AG09319 (cell line): ENCODE data around the gene MAPKAP1.

Source experiments
- DNase-seq: peaks from one replicate; pipeline ENCODE4 v3.0.0-alpha.2; 2010; ENCODE audit warnings: low read depth; ENCODE audit errors: extremely low read depth
- TF ChIP-seq, protein P1 (sequence below): IDR thresholded peaks from 2 replicates; pipeline ENCODE4 v1.5.1; 2011; ENCODE audit warnings: low read depth, mild to moderate bottlenecking, inconsistent platforms, low read length, moderate library complexity

The MAPKAP1 gene

GRCh38 chr9:125642311-125642710, 64.7 kb downstream of the MAPKAP1 start:
- TF ChIP-seq, protein P1, sequence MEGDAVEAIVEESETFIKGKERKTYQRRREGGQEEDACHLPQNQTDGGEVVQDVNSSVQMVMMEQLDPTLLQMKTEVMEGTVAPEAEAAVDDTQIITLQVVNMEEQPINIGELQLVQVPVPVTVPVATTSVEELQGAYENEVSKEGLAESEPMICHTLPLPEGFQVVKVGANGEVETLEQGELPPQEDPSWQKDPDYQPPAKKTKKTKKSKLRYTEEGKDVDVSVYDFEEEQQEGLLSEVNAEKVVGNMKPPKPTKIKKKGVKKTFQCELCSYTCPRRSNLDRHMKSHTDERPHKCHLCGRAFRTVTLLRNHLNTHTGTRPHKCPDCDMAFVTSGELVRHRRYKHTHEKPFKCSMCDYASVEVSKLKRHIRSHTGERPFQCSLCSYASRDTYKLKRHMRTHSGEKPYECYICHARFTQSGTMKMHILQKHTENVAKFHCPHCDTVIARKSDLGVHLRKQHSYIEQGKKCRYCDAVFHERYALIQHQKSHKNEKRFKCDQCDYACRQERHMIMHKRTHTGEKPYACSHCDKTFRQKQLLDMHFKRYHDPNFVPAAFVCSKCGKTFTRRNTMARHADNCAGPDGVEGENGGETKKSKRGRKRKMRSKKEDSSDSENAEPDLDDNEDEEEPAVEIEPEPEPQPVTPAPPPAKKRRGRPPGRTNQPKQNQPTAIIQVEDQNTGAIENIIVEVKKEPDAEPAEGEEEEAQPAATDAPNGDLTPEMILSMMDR = no peak
- DNase-seq = no peak

DNA sequence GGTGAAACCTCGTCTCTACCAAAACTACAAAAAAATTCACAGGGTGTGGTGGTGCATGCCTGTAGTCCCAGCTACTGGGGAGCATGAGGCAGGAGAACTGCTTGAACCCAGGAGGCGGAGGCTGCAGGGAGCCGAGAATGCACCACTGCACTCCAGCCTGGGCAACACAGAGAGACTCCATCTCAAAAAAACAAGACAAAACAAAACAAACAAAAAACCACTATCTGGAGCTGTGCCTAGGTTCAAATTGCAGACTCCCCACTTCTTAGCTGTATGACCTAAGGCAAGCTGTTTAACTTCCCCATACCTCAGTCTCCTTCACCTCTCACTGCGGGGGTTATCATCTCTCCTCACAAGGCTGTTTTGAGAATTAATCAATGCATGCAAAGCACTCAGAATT, 68.0 kb downstream of the MAPKAP1 start:
- no peak for DNase-seq
- TF ChIP-seq, protein P1 = no peak

DNA sequence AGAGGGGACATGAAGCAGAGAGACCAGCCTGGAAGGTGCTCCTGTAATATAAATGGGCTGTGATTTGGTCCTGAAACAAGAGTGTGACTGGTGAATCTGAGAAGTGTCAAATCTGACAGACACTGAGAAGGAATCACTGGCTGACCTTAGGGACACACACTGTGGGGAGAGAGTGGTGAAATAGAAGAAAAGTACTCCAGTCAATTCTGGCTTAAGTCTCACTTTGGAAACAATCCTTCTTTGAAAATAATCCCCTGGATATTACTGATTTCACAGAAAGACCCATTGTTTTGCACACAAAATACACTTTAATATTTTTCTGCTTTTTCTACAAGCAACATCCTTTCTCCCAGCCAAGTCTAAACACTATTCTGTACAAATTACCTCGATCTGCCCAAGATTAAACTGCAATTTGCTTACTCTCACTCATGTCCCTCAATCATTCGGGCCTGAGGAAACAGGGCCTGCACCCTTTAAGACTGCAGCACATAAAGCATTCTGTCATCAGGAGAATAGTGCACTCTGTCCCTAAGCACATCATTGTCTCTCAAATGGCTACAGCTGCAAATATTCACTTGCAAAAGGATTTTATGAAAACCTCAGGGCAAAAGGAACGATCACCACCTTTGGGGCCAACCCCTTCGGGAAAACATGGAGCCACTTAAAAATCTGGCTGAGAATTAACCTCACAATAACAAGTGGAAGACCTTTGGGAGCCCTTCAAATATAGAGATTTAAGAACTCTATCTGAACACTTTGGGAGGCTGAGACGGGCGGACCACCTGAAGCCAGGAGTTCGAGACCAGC, 68.6 kb downstream of the MAPKAP1 start:
- TF ChIP-seq, protein P1 = no peak
- DNase-seq = no peak

- TF ChIP-seq, protein P1 = no peak
- no peak for DNase-seq
Observed at GRCh38 chr9:125637241-125637640, 69.8 kb downstream of the MAPKAP1 start.

DNA sequence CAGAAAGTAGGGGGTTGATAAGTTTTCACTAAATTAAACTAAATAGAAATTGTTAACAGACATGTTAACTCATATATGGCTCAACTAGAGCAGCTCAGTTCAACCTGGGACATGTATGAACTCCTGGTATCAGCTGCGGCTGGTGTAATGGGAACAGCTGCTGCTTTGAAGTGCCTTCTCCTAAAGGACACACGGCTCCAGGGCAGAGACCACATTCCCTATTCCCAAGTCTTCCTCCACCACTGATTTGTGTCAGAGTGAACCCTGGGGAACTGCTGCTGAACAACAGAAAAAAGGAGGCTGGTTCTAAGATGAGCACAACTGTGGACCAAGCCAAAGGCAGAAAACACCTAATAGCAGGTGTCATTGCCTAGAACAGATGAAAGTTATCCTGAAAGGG, 71.1 kb downstream of the MAPKAP1 start:
- no peak for DNase-seq
- TF ChIP-seq, protein P1 = no peak

DNA sequence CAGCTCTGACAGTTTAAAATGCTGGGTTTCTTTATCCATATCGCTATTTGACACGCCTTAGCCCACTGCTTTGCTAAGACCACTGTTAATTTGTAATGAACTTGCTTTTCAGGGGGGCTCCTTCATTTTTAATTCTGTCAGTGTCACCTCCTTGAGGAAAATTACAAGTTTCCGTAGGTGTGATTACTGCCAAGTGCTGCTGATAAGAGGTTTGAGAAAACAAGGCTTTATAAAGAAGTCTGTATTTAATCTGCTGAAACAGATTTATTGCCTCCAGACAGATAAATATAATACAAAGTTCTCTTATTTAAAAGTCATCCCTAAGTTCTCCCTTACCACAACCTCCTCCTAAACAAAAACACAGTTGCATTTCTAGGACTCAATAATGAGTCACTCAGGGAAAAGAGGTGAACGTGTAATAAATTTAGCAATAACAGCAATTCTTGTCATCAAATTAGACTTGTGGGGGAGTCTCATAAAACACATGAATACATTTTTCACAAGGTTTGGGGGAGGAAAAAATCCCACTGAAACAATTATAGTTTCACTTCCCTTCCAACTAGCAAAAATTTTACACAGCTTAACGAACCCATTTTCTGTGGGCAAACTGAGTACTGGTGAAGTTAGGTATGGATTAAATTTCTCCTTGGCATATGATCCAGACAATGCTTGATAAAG, 72.8 kb downstream of the MAPKAP1 start:
- DNase-seq = no peak
- TF ChIP-seq, protein P1 = no peak

- TF ChIP-seq, protein P1 = no peak
- DNase-seq = no peak
Observed at GRCh38 chr9:125633116-125633745, 73.8 kb downstream of the MAPKAP1 start.
